ENCODE data around the gene SNX1.

Gene SNX1

DNA sequence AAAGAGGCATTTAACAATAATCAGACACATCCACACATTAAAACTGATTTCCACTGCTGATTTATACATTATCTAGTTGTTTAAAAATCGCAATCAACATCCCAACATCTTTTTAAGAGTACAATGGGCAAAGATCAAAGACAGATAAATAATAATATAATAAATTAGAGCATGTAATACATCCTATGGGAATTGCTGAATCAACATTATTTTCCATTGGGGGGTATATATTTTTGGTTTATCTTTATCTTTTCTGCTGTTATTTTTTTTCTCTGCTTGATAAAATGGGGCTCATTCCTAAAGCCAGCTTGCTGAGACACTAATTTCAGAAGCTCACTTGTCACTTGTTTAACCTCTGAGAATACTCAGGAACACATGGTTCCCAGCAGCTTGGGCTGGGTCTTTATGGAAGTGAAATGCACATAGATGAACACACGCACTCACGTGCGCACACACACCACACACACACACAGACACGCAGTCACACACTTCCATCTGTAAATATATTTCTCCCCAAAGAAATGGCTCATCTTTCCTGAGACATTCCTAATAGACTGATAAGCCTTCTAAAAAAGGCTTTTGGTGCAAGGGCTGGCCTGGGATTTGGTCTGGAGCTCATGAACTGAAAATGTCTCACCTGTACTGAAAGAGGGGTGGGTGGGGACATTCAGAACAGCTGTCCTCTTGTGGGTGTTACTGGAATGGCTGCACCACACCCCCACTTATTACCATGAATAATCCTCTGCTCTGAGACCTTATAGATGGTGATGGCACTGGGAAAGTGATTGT is 70.5 kb downstream of the SNX1 start:
- DNase-seq = no peak

DNA sequence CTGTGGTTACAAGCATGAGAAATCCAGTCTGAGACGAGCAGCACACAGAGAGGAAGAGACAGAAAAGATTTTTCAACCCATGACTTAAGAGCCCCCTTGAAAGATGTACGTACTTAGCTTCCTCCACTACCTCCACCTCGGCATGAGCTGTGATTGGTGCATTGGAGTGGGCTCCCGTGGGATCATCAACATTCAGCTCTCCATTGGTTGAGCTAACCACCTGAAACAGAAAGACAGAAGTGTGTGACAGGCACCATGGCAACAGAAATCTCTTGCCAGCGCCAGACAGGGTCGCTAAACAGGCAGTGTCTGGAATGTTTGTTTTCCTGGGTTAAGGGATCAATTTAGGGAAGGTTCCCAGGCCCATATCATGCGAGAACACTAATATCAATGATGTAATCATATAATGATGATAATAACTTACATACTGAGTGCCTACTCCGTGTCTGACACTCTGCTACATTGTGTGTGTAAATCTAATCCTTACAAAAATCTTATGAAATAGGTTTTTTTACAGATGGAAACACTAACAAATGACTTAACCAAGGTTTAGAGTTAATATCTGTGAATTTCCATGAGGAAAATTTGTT is 84.5 kb downstream of the SNX1 start:
- DNase-seq = no peak

DNA sequence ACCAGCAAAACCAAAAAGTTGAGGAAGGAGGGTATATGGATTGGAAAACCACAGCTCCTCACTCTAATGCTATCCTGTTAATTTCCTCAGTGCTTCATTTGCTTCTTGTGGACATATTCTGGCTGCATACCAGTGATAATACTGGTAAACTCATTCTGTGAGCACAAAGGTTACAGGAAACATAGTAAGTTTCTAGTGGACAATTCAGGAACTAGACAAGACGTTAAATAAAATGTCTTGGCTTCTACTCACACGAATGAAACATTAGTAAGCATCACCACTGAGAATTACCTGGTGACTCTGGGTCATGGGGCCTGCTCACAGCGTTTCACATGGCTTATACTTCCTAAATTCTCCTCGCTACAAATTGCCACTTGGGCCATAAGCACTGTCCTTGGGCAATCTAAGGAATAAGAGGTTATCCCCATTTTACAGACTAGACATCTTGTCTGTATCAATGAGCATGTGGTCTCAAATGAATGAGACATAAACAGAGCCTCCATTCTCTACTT is 87.1 kb downstream of the SNX1 start:
- no peak for DNase-seq

DNA sequence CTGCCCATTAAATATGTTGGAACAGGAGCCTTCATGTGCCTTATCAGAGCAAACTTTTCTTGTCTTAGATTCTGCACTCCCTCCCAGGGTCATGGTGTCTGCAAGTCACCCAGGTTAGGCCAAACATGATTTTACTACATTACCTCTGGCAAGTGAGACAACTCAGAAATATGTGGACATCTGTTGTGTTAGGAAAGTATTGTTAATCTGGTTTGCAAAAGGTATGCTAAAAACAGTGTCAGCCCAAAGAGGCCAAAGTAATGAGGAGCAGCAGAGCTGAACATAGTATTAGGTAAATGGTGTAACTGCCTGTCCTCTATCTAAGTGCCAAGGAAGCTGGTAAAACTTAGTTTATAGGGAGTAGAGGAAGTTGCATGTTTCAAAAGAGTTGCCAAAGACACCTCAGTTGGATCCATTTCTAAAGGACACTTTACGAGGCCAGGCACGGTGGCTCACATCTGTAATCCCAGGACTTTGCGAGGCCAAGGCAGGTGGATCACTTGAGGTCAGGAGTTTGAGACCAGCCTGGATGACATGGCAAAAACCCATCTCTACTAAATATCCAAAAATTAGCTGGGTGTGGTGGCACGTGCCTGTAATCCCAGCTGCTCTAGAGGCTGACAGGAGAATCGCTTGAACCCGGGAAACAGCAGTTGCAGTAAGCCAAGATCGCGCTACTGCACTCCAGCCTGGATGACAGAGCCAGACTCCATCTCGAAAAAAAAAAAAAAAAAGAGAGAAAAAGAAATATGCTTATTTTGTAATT is 89.5 kb downstream of the SNX1 start:
- no peak for DNase-seq

DNA sequence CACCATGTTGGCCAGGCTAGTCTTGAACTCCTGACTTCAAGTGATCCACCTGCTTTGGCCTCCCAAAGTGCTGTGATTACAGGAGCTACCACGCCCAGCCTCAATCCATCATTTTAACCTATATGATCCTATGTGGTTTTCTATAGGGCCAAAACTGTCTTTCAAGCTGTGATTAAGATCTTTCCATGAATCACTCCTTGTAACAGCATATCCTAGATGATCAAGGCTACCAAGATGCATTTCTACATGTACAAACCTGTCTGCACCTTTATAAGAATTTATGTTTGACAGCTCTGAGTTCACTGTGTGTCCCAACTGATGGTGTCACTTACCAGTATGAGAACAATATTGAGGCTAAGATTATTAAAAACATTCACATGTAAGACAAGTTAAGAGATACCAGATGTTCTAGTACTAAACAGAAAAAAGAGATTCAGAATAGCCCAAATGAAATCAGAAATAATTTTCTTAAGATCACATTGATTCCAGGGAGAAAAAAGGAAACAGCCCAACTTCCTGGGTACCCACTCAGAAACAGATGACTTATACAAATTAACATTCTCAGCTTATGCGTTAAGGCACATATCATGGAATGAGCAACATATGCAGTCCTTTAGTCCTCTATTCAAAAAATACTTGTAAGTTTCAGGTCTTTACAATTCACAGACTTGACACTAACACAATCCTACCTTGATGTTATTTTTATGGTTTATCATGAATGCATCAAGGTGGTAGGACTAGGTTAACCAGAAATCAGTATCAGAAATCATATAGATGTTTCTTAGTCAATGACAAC is 91.8 kb downstream of the SNX1 start:
- no peak for DNase-seq

All from cerebellar nuclear complex (tissue), 1 donor.